Neural cell (in vitro differentiated cells): ENCODE results near the gene KIF2A. TPM values are rescaled to one million over a fixed set of nuclear protein-coding genes. Genes with fewer than 3 reads are reported as not detected.

Experiments
- H2AFZ ChIP-seq: fragments of 200-600, 300-800 bp; sonication (generic), shearing (Covaris generic); 2 replicates; pipeline ENCODE4 v1.6.0; 2014; ENCODE audit warnings: low read depth, mild to moderate bottlenecking, antibody characterized with exemption, low read length, moderate library complexity
- H3F3A ChIP-seq: fragments of 200-600 bp; shearing (Covaris generic); 2 replicates; pipeline ENCODE4 v1.6.1; 2016; ENCODE audit warnings: mild to moderate bottlenecking, moderate library complexity, mixed read lengths, antibody characterized with exemption, low read length; ENCODE audit not compliant: insufficient read depth, poor library complexity, severe bottlenecking
- H3K27ac ChIP-seq: fragments of 200-600, 300-800 bp; sonication (generic), shearing (Covaris generic); 2 replicates; pipeline ENCODE4 v1.5.1; 2014; ENCODE audit warnings: mild to moderate bottlenecking, low read length, moderate library complexity
- H3K27me3 ChIP-seq: fragments of 300-800, 200-600 bp; sonication (generic), shearing (Covaris generic); 2 replicates; pipeline ENCODE4 v1.6.0; 2014; ENCODE audit warnings: mild to moderate bottlenecking, low read depth, low read length, moderate library complexity; ENCODE audit not compliant: insufficient read depth
- H3K36me3 ChIP-seq: fragments of 300-800, 200-600 bp; sonication (generic), shearing (Covaris generic); 2 replicates; pipeline ENCODE4 v1.5.1; 2014; ENCODE audit warnings: mild to moderate bottlenecking, antibody characterized with exemption, low read length, moderate library complexity; ENCODE audit not compliant: insufficient read depth
- H3K4me2 ChIP-seq: fragments of 300-800, 200-600 bp; sonication (generic), shearing (Covaris generic); 2 replicates; pipeline ENCODE4 v1.6.0; 2014; ENCODE audit warnings: mild to moderate bottlenecking, low read length
- H3K4me3 ChIP-seq: fragments of 300-800, 200-600 bp; sonication (generic), shearing (Covaris generic); 2 replicates; pipeline ENCODE4 v1.5.1; 2014; ENCODE audit warnings: mild to moderate bottlenecking, low read length, moderate library complexity
- H3K79me2 ChIP-seq: fragments of 200-600 bp; shearing (Covaris generic); replicated peaks from 2 replicates; pipeline ENCODE4 v1.6.0; 2014; ENCODE audit warnings: mild to moderate bottlenecking, low read length, moderate library complexity; ENCODE audit not compliant: insufficient read depth
- H3K9ac ChIP-seq: fragments of 300-800, 200-600 bp; sonication (generic), shearing (Covaris generic); 2 replicates; pipeline ENCODE4 v1.6.1; 2016; ENCODE audit warnings: mild to moderate bottlenecking, low read length, mixed read lengths
- H3K9me2 ChIP-seq: fragments of 200-600 bp; shearing (Covaris generic); 2 replicates; pipeline ENCODE4 v1.6.1; 2016; ENCODE audit warnings: mild to moderate bottlenecking, low read length, mixed read lengths; ENCODE audit not compliant: insufficient read depth
- H3K9me3 ChIP-seq: fragments of 200-600, 300-800 bp; sonication (generic), shearing (Covaris generic); 2 replicates; pipeline ENCODE4 v1.6.1; 2016; ENCODE audit warnings: mild to moderate bottlenecking, mixed run types, low read length, moderate library complexity, mixed read lengths
- H4K20me1 ChIP-seq: fragments of 200-600 bp; shearing (Covaris generic); 2 replicates; pipeline ENCODE4 v1.6.1; 2016; ENCODE audit warnings: mild to moderate bottlenecking, mixed run types; ENCODE audit not compliant: insufficient read depth
- CTCF ChIP-seq: fragments of 450-650 bp; IDR thresholded peaks from 2 replicates; pipeline ENCODE4 v1.5.1; 2014; ENCODE audit warnings: antibody characterized with exemption, mild to moderate bottlenecking, moderate library complexity; ENCODE audit not compliant: poor library complexity, severe bottlenecking
- EP300 ChIP-seq: fragments of 450-650 bp; conservative IDR thresholded peaks from 2 replicates; pipeline ENCODE4 v1.6.1; 2014; ENCODE audit warnings: antibody characterized with exemption, mild to moderate bottlenecking, moderate library complexity; ENCODE audit not compliant: poor library complexity, severe bottlenecking
- EZH2 ChIP-seq: fragments of 200-600, 300-800 bp; shearing (Covaris generic), sonication (generic); IDR thresholded peaks from 2 replicates; pipeline ENCODE4 v1.6.1; 2014; ENCODE audit warnings: antibody characterized with exemption, low read length, borderline replicate concordance, mild to moderate bottlenecking; ENCODE audit not compliant: insufficient read depth, poor library complexity, severe bottlenecking
- MXI1 ChIP-seq: fragments of 450-650 bp; conservative IDR thresholded peaks from 2 replicates; pipeline ENCODE4 v1.6.1; 2014; ENCODE audit warnings: antibody characterized with exemption, mild to moderate bottlenecking; ENCODE audit not compliant: poor library complexity, severe bottlenecking
- POLR2AphosphoS5 ChIP-seq: IDR thresholded peaks from 2 replicates; pipeline ENCODE4 v1.6.1; 2012
- RAD21 ChIP-seq: fragments of 450-650 bp; conservative IDR thresholded peaks from 2 replicates; pipeline ENCODE4 v1.6.1; 2014; ENCODE audit warnings: antibody characterized with exemption, mild to moderate bottlenecking, moderate library complexity
- REST ChIP-seq: IDR thresholded peaks from 2 replicates; pipeline ENCODE4 v1.6.1; 2012; ENCODE audit warnings: borderline replicate concordance
- SMC3 ChIP-seq: fragments of 450-650 bp; conservative IDR thresholded peaks from 2 replicates; pipeline ENCODE4 v1.6.1; 2014; ENCODE audit warnings: antibody characterized with exemption, mild to moderate bottlenecking, moderate library complexity; ENCODE audit not compliant: poor library complexity
- TAF1 ChIP-seq: IDR thresholded peaks from 2 replicates; pipeline ENCODE4 v1.6.1; 2012; ENCODE audit warnings: low read depth
- polyA plus RNA-seq: library from polyadenylated mRNA; depleted of rRNA; stranded (reverse); fragments of >200 nt; gene quantifications from 2 replicates; pipeline ENCODE4 v1.2.3, GENCODE V29; 2014

KIF2A gene
- polyA plus RNA-seq, 1 donor from 2014 or later, result 68.4 TPM

DNA sequence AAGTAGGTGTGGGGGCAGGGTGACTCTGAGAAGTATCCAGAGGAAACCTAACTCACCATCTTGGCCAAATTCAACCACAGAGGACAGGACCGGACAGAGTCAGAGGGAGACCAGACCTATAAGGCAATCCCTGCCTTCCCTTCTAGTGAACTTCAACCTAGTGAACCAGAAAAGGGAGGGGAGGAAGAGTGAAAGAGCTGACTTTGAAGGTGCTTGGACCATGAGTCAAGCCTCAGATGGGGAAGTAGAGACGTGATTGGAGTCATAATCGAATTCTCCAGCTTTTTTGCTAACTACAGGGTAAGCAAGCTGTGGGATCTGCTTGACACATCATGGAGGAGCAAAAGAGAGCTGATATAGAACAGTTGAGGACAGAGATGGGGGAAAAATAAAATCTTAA lies 18.8 kb upstream of the KIF2A start:
- Histone ChIP-seq H3K4me2 (no peak overlapping the region), H3K36me3 (no peaks in the 10 kb centered on the region), H3K9ac (no peak overlapping the region), H4K20me1 (no peaks in the 10 kb centered on the region), H3K4me3 (no peak overlapping the region), H3K9me2 (no peaks in the 10 kb centered on the region), H3F3A (no peaks in the 10 kb centered on the region), H3K27ac (no peak overlapping the region), H3K9me3 (no peaks in the 10 kb centered on the region), H3K79me2 (no peaks in the 10 kb centered on the region), H2AFZ (no peak overlapping the region), H3K27me3 (no peaks in the 10 kb centered on the region)
- TF ChIP-seq RAD21 (no peak), EZH2 (no peak), REST (no peak), MXI1 (no peak), TAF1 (no peak), CTCF (no peak)

- H3K27me3 ChIP-seq, result no peaks in the 10 kb centered on the region
- no peak overlapping the region for H3K4me3 ChIP-seq
- H3K79me2 ChIP-seq, result no peaks in the 10 kb centered on the region
- no peak for TF ChIP-seq RAD21
- no peak for TF ChIP-seq MXI1
- TF ChIP-seq CTCF, result no peak
- TF ChIP-seq POLR2AphosphoS5, result no peak
- TF ChIP-seq EZH2, result no peak
- TF ChIP-seq TAF1, result no peak
- no peak for TF ChIP-seq SMC3
- TF ChIP-seq EP300, result no peak
- no peaks in the 10 kb centered on the region for H3F3A ChIP-seq
- no peak overlapping the region for H3K27ac ChIP-seq
- no peak overlapping the region for H2AFZ ChIP-seq
- H4K20me1 ChIP-seq, result no peaks in the 10 kb centered on the region
- H3K9ac ChIP-seq, result no peak overlapping the region
- no peak overlapping the region for H3K4me2 ChIP-seq
- H3K36me3 ChIP-seq, result no peaks in the 10 kb centered on the region
- H3K9me3 ChIP-seq, result no peaks in the 10 kb centered on the region
- no peaks in the 10 kb centered on the region for H3K9me2 ChIP-seq
Observed at GRCh38 chr5:62288118-62288517, 17.9 kb upstream of the KIF2A start.
